A673 (cell line): ENCODE results near the gene PLB1.

Experiments
- CTCF ChIP-seq: fragments of 300-800, 200-600 bp; sonication (generic); conservative IDR thresholded peaks from 2 replicates; pipeline ENCODE4 v1.5.1; 2017; ENCODE audit warnings: low read depth, mild to moderate bottlenecking, antibody characterized with exemption, low read length, moderate library complexity, mixed read lengths
- EZH2 ChIP-seq: fragments of 200-600 bp; sonication (generic); IDR thresholded peaks from 2 replicates; pipeline ENCODE4 v1.6.1; 2017; ENCODE audit warnings: borderline replicate concordance, low read depth, mild to moderate bottlenecking, mixed read lengths, antibody characterized with exemption, low read length; ENCODE audit not compliant: poor library complexity, severe bottlenecking

- TF ChIP-seq CTCF (no peak; the same call in 1 of the 2 replicates), EZH2 (no peak)
These were observed 71.2 kb downstream of the PLB1 start for GRCh38 chr2:28567061-28567471.
